Cardiac fibroblast (primary cell): ENCODE results near the gene IRF1.

ENCODE experiments used
- DNase-seq, 2 donors: peaks; one replicate each; pipeline versions ENCODE4 v3.0.0 to v3.0.0-alpha.2; 2010; ENCODE audit warnings: low read depth in 2 of 2
- H3K4me3 ChIP-seq, 2 donors: replicated peaks in 1 of 2; 1 replicate in 1 of 2; 2 replicates in 1 of 2; pipeline ENCODE4 v1.5.1; 2011; ENCODE audit warnings: low read depth in 2 of 2, low read length in 2 of 2, mild to moderate bottlenecking in 2 of 2, moderate library complexity in 1 of 2
- CTCF ChIP-seq: IDR thresholded peaks from one replicate; pipeline ENCODE4 v1.5.1; 2011; ENCODE audit warnings: low read depth, mild to moderate bottlenecking, low read length, inconsistent platforms

The IRF1 gene

GRCh38 chr5:132436936-132437335, 53.6 kb downstream of the IRF1 start:
- H3K4me3 ChIP-seq: no peak overlapping the region
- no peak for TF ChIP-seq CTCF
- DNase-seq: no peak

GRCh38 chr5:132435886-132436285, 54.7 kb downstream of the IRF1 start:
- no peak for DNase-seq
- TF ChIP-seq CTCF: no peak
- no peak overlapping the region for H3K4me3 ChIP-seq

- H3K4me3 ChIP-seq: no peak overlapping the region
- TF ChIP-seq CTCF: no peak
- no peak for DNase-seq
Measured at GRCh38 chr5:132435447-132435846, 55.1 kb downstream of the IRF1 start.

- DNase-seq: no peak
- no peak overlapping the region for H3K4me3 ChIP-seq
- no peak for TF ChIP-seq CTCF
Measured at GRCh38 chr5:132434416-132435286, 55.9 kb downstream of the IRF1 start.

- H3K4me3 ChIP-seq: no peak overlapping the region
- no peak for DNase-seq
- no peak for TF ChIP-seq CTCF
Measured at GRCh38 chr5:132433141-132433540, 57.4 kb downstream of the IRF1 start.

GRCh38 chr5:132431632-132432031, 58.9 kb downstream of the IRF1 start:
- DNase-seq: no peak
- TF ChIP-seq CTCF: no peak
- H3K4me3 ChIP-seq: no peak overlapping the region
